ENCODE measurements around the gene FLAD1. TPM values are rescaled to one million over a fixed set of nuclear protein-coding genes. Genes with fewer than 3 reads are reported as not detected.

FLAD1 gene
- total RNA-seq, 1 experiment from 2014 or later: 88.3 TPM

DNA sequence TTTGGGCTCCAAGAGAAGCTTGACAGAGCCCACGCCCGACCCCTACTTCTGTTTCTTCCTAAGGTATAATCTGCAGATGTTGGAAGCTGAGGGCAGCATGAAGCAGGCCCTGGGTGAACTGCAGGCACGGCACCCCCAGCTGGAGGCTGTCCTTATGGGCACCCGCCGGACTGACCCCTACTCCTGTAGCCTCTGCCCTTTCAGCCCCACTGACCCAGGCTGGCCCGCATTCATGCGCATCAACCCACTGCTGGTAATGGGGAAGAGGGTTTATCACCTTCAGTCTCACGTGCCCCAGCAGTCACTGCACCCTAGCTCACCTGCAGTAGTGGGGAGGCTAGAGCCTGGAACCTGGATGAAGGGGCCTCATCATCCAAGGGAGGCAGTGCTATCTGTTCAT is 7.1 kb downstream of the FLAD1 start:
- Mint-ChIP-seq H3K27ac (no peak overlapping the region; the same call in 1 of the 2 replicates), H3K9me3 (no peaks in the 10 kb centered on the region), H3K4me1 (peaks cover 10% of the 10 kb centered on the region; the same call in 1 of the 2 replicates), H3K36me3 (peaks cover 26% of the 10 kb centered on the region), H3K27me3 (ENCODE audit: low read depth) (no peaks in the 10 kb centered on the region; the same call in 1 of the 2 replicates), H3K4me3 (no peak overlapping the region)
- DNase-seq (ENCODE audit: low spot score): no peak
- no peak for ATAC-seq
- POLR2A ChIA-PET: interaction anchor here (1.2 kb wide), 1 partner anchor 34 kb away, joined by 3 read pairs; the partner anchor contains the start of gene PBXIP1
- CTCF ChIA-PET: interaction anchor here (0.8 kb wide), 1 partner anchor 9 kb away, joined by 5 read pairs; no protein-coding TSS in a partner anchor
- no peak for TF ChIP-seq JUN (CRISPR knock-in tag; IDR thresholded peaks at IDR 0.05)

DNA sequence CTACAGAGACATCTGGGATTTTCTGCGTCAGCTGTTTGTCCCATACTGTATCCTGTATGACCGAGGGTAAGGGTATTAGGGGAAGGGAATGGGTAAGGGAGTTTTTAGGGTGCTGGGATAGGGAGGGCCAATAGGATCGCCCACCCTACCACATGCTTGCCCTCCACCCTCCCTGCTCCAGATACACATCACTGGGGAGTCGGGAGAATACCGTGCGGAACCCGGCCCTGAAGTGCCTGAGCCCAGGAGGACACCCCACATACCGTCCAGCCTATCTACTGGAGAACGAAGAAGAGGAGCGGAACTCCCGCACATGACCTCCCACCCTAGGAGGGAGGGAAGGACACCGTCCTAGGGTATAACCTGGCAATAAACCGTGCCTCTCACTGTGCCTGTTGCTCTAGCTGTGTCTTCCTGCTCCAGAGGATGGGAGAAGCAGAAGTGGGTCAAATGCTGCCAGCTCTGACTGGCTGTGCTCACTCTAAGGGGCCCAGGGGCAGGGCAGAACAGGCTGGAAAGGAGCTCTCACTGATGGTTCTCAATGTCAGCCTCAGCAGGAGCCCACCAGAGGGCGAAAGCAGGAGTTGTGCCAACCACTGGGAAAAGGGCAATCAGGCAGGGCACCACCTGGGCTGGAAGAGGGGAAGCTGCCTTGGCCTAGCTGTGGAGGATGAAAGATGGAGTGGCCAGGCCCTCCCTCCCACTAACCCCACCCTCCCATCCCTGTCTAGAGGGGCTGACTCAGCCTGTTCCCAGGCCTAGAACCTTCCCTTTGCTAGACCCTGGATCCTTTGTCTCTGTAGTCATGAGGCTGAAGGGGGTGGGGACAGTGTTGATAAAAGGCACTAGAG is 9.8 kb downstream of the FLAD1 start:
- POLR2A ChIA-PET: interaction anchor here (0.5 to 13.0 kb wide), 6 partner anchors 9 to 88 kb away, joined by 3 to 176 read pairs (median 4); partner anchors contain the start of genes CKS1B, FLAD1 and SHC1
- Mint-ChIP-seq H3K36me3 (peaks cover 19% of the 10 kb centered on the region), H3K27ac (peak overlapping the region; percentile 70), H3K9me3 (no peaks in the 10 kb centered on the region), H3K4me3 (no peak overlapping the region), H3K27me3 (ENCODE audit: low read depth) (no peaks in the 10 kb centered on the region; the same call in 1 of the 2 replicates), H3K4me1 (peaks cover 11% of the 10 kb centered on the region; the same call in 1 of the 2 replicates)
- CTCF ChIA-PET: interaction anchor here (0.5 to 10.3 kb wide), 23 partner anchors 9 to 180 kb away, joined by 3 to 176 read pairs (median 5); partner anchors contain the start of genes ADAM15, FLAD1, KRTCAP2 and PBXIP1
- TF ChIP-seq CTCF (IDR thresholded peaks at IDR 0.05): no peak
- no peak for TF ChIP-seq SOX15 (CRISPR knock-in tag; IDR thresholded peaks at IDR 0.05)
- no peak for TF ChIP-seq IRF2 (CRISPR knock-in tag; IDR thresholded peaks at IDR 0.05; ENCODE audit: borderline replicate concordance, low read depth)
- no peak for TF ChIP-seq FOXK1 (CRISPR knock-in tag; IDR thresholded peaks at IDR 0.05)
- TF ChIP-seq ZNF121 (CRISPR knock-in tag; IDR thresholded peaks at IDR 0.05): no peak
- TF ChIP-seq HMGA2 (CRISPR knock-in tag; IDR thresholded peaks at IDR 0.05): no peak
- no peak for TF ChIP-seq ESRRA (CRISPR knock-in tag; IDR thresholded peaks at IDR 0.05; ENCODE audit: borderline replicate concordance)
- TF ChIP-seq ZNF416 (CRISPR knock-in tag; IDR thresholded peaks at IDR 0.05): no peak
- TF ChIP-seq, protein P1, sequence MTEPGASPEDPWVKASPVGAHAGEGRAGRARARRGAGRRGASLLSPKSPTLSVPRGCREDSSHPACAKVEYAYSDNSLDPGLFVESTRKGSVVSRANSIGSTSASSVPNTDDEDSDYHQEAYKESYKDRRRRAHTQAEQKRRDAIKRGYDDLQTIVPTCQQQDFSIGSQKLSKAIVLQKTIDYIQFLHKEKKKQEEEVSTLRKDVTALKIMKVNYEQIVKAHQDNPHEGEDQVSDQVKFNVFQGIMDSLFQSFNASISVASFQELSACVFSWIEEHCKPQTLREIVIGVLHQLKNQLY (CRISPR knock-in tag; IDR thresholded peaks at IDR 0.05): no peak
- TF ChIP-seq, protein P2, sequence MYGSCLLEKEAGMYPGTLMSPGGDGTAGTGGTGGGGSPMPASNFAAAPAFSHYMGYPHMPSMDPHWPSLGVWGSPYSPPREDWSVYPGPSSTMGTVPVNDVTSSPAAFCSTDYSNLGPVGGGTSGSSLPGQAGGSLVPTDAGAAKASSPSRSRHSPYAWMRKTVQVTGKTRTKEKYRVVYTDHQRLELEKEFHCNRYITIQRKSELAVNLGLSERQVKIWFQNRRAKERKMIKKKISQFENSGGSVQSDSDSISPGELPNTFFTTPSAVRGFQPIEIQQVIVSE (CRISPR knock-in tag; IDR thresholded peaks at IDR 0.05; ENCODE audit: borderline replicate concordance): no peak
- TF ChIP-seq ATF6 (CRISPR knock-in tag; IDR thresholded peaks at IDR 0.05): no peak
- no peak for TF ChIP-seq FOXP1 (CRISPR knock-in tag; IDR thresholded peaks at IDR 0.05; ENCODE audit: borderline replicate concordance)
- TF ChIP-seq SP1 (CRISPR knock-in tag; conservative IDR thresholded peaks at IDR 0.05): no peak
- TF ChIP-seq RORB (CRISPR knock-in tag; IDR thresholded peaks at IDR 0.05): no peak
- DNase-seq (ENCODE audit: low spot score) (no peak), ATAC-seq (peak; percentile 56)
